Trophoblast cell (in vitro differentiated cells and primary cell): ENCODE results near the gene MEGF6.

Experiments
- DNase-seq, 2 donors: peaks; one replicate each; pipeline ENCODE4 v3.0.0-alpha.2; 2016
- H2AFZ ChIP-seq: 2 replicates; pipeline ENCODE4 v1.6.1; 2013; ENCODE audit warnings: low read length, moderate library complexity, mild to moderate bottlenecking; ENCODE audit not compliant: insufficient read depth, poor library complexity
- H2AK5ac ChIP-seq: 2 replicates; pipeline ENCODE4 v1.6.1; 2013; ENCODE audit warnings: mild to moderate bottlenecking, low read length
- H2BK120ac ChIP-seq: 2 replicates; pipeline ENCODE4 v1.6.1; 2013; ENCODE audit warnings: low read length, mild to moderate bottlenecking, moderate library complexity; ENCODE audit not compliant: insufficient read depth, poor library complexity
- H2BK12ac ChIP-seq: 2 replicates; pipeline ENCODE4 v1.6.1; 2013; ENCODE audit warnings: mild to moderate bottlenecking, low read length, moderate library complexity
- H2BK5ac ChIP-seq: 2 replicates; pipeline ENCODE4 v1.6.1; 2013; ENCODE audit warnings: low read length, low read depth, moderate library complexity, mild to moderate bottlenecking; ENCODE audit not compliant: poor library complexity
- H3K14ac ChIP-seq: 2 replicates; pipeline ENCODE4 v1.6.1; 2013; ENCODE audit warnings: mild to moderate bottlenecking, low read length
- H3K18ac ChIP-seq: 2 replicates; pipeline ENCODE4 v1.6.1; 2013; ENCODE audit warnings: mild to moderate bottlenecking, low read length
- H3K23ac ChIP-seq: 2 replicates; pipeline ENCODE4 v1.6.1; 2013; ENCODE audit warnings: low read length
- H3K27ac ChIP-seq: 2 replicates; pipeline ENCODE4 v1.5.1; 2013; ENCODE audit warnings: low read depth, mild to moderate bottlenecking, inconsistent platforms, low read length, moderate library complexity
- H3K27me3 ChIP-seq: 2 replicates; pipeline ENCODE4 v1.6.1; 2013; ENCODE audit warnings: inconsistent platforms, mild to moderate bottlenecking, low read length, moderate library complexity; ENCODE audit not compliant: insufficient read depth
- H3K36me3 ChIP-seq, 2 experiments: 1 replicate in 1 of 2; 2 replicates in 1 of 2; pipeline ENCODE4 v1.6.1; 2013; ENCODE audit warnings: low read length in 2 of 2, mild to moderate bottlenecking in 2 of 2, moderate library complexity in 1 of 2; ENCODE audit not compliant: insufficient read depth in 2 of 2, control insufficient read depth in 1 of 2
- H3K4ac ChIP-seq: 2 replicates; pipeline ENCODE4 v1.6.1; 2013; ENCODE audit warnings: low read depth, mild to moderate bottlenecking, low read length, moderate library complexity
- H3K4me1 ChIP-seq, 2 experiments: 1 replicate in 1 of 2; 2 replicates in 1 of 2; pipeline ENCODE4 v1.6.1; 2013; ENCODE audit warnings: low read length in 2 of 2, mild to moderate bottlenecking in 2 of 2, moderate library complexity in 1 of 2; ENCODE audit not compliant: insufficient read depth in 2 of 2, control insufficient read depth in 1 of 2
- H3K4me2 ChIP-seq: 2 replicates; pipeline ENCODE4 v1.6.1; 2013; ENCODE audit warnings: inconsistent platforms, mild to moderate bottlenecking, low read length, moderate library complexity
- H3K4me3 ChIP-seq: 2 replicates; pipeline ENCODE4 v1.5.1; 2013; ENCODE audit warnings: mild to moderate bottlenecking, low read depth, low read length, inconsistent platforms
- H3K79me1 ChIP-seq: one replicate; pipeline ENCODE4 v1.6.1; 2013; ENCODE audit warnings: low read length
- H3K79me2 ChIP-seq: 2 replicates; pipeline ENCODE4 v1.6.1; 2013; ENCODE audit warnings: low read length, mild to moderate bottlenecking; ENCODE audit not compliant: control insufficient read depth, insufficient read depth, poor library complexity
- H3K9ac ChIP-seq: 2 replicates; pipeline ENCODE4 v1.6.1; 2013; ENCODE audit warnings: mild to moderate bottlenecking, low read length
- H3K9me3 ChIP-seq: 2 replicates; pipeline ENCODE4 v1.6.1; 2013; ENCODE audit warnings: low read depth, mild to moderate bottlenecking, control low read depth, inconsistent platforms, low read length; ENCODE audit not compliant: insufficient read depth
- H4K12ac ChIP-seq: 2 replicates; pipeline ENCODE4 v1.6.1; 2013; ENCODE audit warnings: low read depth, mild to moderate bottlenecking, low read length, moderate library complexity
- H4K8ac ChIP-seq: 2 replicates; pipeline ENCODE4 v1.6.1; 2013; ENCODE audit warnings: low read depth, mild to moderate bottlenecking, low read length, moderate library complexity
- H4K91ac ChIP-seq: one replicate; pipeline ENCODE4 v1.6.1; 2013; ENCODE audit warnings: low read depth, mild to moderate bottlenecking, low read length, moderate library complexity
- WGBS: extraction: QIAGEN DNeasy Blood & Tissue Kit; methylation state at CpG from one replicate; pipeline ENCODE4 v1.1.7; 2013; ENCODE audit warnings: missing lambda C conversion rate; ENCODE audit not compliant: insufficient read length, insufficient coverage; ENCODE audit errors: extremely low coverage; 5-methylcytosine and 5-hydroxymethylcytosine counted together

Gene MEGF6

DNA sequence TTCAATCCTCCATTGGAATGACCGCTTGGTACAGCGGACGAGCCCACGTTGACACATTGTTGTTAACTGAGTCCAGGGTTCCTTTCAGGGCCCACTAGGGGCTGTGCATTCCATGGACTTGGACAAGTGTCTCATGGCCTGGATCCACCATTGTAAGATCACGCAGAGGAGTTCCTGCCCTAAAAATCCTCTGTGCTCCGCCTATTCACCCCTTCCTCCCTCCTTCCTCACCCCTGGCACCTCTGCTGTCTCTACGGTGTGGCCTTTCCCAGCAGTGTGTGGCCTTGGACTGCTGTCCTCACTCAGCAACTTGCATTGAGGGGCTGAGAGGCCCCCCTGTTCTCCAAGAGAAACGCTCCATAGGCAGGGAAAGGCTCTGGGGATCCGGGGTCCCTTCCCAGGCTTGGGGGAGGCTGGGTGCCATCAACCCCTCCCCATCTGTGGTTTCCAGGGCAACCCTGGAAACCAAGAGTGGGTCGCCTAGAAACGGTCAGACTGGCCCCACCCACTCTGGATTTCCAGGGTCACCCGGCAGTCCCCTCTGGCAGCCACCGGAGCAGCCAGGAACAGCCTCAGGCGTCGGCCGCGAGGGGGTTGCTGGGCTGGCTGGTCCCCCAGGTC is 50.9 kb downstream of the MEGF6 start:
- Histone ChIP-seq H3K27ac (no peak overlapping the region), H2AFZ (no peak overlapping the region), H3K27me3 (no peaks in the 10 kb centered on the region), H3K4me3 (no peak overlapping the region), H4K91ac (no peak overlapping the region), H4K8ac (no peak overlapping the region), H3K79me2 (no peaks in the 10 kb centered on the region), H3K9ac (no peak overlapping the region), H3K23ac (no peak overlapping the region), H3K14ac (no peak overlapping the region), H2BK120ac (no peak overlapping the region), H2AK5ac (no peak overlapping the region), H2BK5ac (no peak overlapping the region), H3K18ac (no peak overlapping the region), H2BK12ac (no peak overlapping the region), H3K36me3 (no peaks in the 10 kb centered on the region), H3K4ac (no peak overlapping the region), H3K4me1 (peaks cover 0 to 4% of the 10 kb centered on the region in 2 experiments), H3K4me2 (no peak overlapping the region), H3K79me1 (no peaks in the 10 kb centered on the region), H4K12ac (no peak overlapping the region), H3K9me3 (peaks cover 6% of the 10 kb centered on the region)
- WGBS: no CpG with 5 or more reads among the region's 17 CpGs
- no peak for DNase-seq

- H3K27ac ChIP-seq: no peak overlapping the region
- H2BK5ac ChIP-seq: no peak overlapping the region
- no peaks in the 10 kb centered on the region for H3K79me2 ChIP-seq
- no peak overlapping the region for H3K4me2 ChIP-seq
- DNase-seq: no peak
- peaks cover 3% of the 10 kb centered on the region for H3K79me1 ChIP-seq
- H3K36me3 ChIP-seq: no peaks in the 10 kb centered on the region
- no peak overlapping the region for H3K18ac ChIP-seq
- no peak overlapping the region for H2BK12ac ChIP-seq
- peaks cover 6% of the 10 kb centered on the region for H3K9me3 ChIP-seq
- no peak overlapping the region for H3K4me3 ChIP-seq
- H4K91ac ChIP-seq: no peak overlapping the region
- H3K9ac ChIP-seq: no peak overlapping the region
- no peaks in the 10 kb centered on the region for H3K27me3 ChIP-seq
- H2BK120ac ChIP-seq: no peak overlapping the region
- no peak overlapping the region for H3K4ac ChIP-seq
- peaks cover 9 to 12% of the 10 kb centered on the region in 2 experiments for H3K4me1 ChIP-seq
- WGBS: no CpG with 5 or more reads among the region's 20 CpGs
- H4K12ac ChIP-seq: no peak overlapping the region
- no peak overlapping the region for H3K14ac ChIP-seq
- no peak overlapping the region for H3K23ac ChIP-seq
- H2AK5ac ChIP-seq: no peak overlapping the region
- no peak overlapping the region for H4K8ac ChIP-seq
- no peak overlapping the region for H2AFZ ChIP-seq
Measured at GRCh38 chr1:3558036-3558726, 53.1 kb downstream of the MEGF6 start.

- Histone ChIP-seq H2BK120ac (no peak overlapping the region), H3K36me3 (no peaks in the 10 kb centered on the region), H4K91ac (no peak overlapping the region), H2BK5ac (no peak overlapping the region), H3K27me3 (no peaks in the 10 kb centered on the region), H2AFZ (no peak overlapping the region), H3K4me3 (no peak overlapping the region), H2BK12ac (no peak overlapping the region), H3K79me1 (peaks cover 3% of the 10 kb centered on the region), H3K4me1 (peaks cover 11 to 13% of the 10 kb centered on the region in 2 experiments), H3K4me2 (no peak overlapping the region), H3K4ac (no peak overlapping the region), H2AK5ac (no peak overlapping the region), H3K79me2 (no peaks in the 10 kb centered on the region), H3K23ac (no peak overlapping the region), H3K27ac (no peak overlapping the region), H3K9me3 (peaks cover 6% of the 10 kb centered on the region), H3K9ac (no peak overlapping the region), H3K18ac (no peak overlapping the region), H4K8ac (no peak overlapping the region), H3K14ac (no peak overlapping the region), H4K12ac (no peak overlapping the region)
- DNase-seq: no peak
- WGBS: no CpG with 5 or more reads among the region's 18 CpGs
Measured at GRCh38 chr1:3557366-3557765, 53.9 kb downstream of the MEGF6 start.

- Histone ChIP-seq H3K18ac (no peak overlapping the region), H3K4me3 (no peak overlapping the region), H4K12ac (no peak overlapping the region), H4K91ac (no peak overlapping the region), H2AFZ (no peak overlapping the region), H3K4ac (no peak overlapping the region), H2AK5ac (no peak overlapping the region), H4K8ac (no peak overlapping the region), H3K4me1 (peaks cover 11 to 13% of the 10 kb centered on the region in 2 experiments), H3K36me3 (no peaks in the 10 kb centered on the region), H3K9me3 (peaks cover 6% of the 10 kb centered on the region), H3K79me1 (peaks cover 3% of the 10 kb centered on the region), H2BK12ac (no peak overlapping the region), H3K23ac (no peak overlapping the region), H3K27me3 (no peaks in the 10 kb centered on the region), H2BK5ac (no peak overlapping the region), H3K4me2 (no peak overlapping the region), H3K14ac (no peak overlapping the region), H3K27ac (no peak overlapping the region), H3K79me2 (no peaks in the 10 kb centered on the region), H2BK120ac (no peak overlapping the region), H3K9ac (no peak overlapping the region)
- no peak for DNase-seq
- no CpG with 5 or more reads among the region's 17 CpGs for WGBS
Measured at GRCh38 chr1:3556336-3556735, 55.0 kb downstream of the MEGF6 start.
